HCT116 (cell line): Measurements from ENCODE around the gene TNC. TPM values are rescaled to one million over a fixed set of nuclear protein-coding genes. Genes with fewer than 3 reads are reported as not detected.

Experiments
- ATAC-seq: fragments of 200-7000 bp; cut with Tn5 transposase; 2 replicates; pipeline ENCODE4 v1.9.1; 2020; ENCODE audit warnings: mild to moderate bottlenecking, moderate library complexity
- BruUV-seq: library from RNA; stranded (reverse); fragments of 400-500 nt; replicated peaks from 2 replicates; lab custom pipeline; 2021; lab: Mats Ljungman, UMichigan
- CTCF ChIA-PET: fragments of 300-600 bp; sonication (Branson Sonifier 250); formaldehyde crosslinking; loops from one replicate; lab custom pipeline; 2021; ENCODE audit warnings: antibody characterized with exemption; lab: Charles Lee
- POLR2A ChIA-PET: fragments of 300-600, 350-600 bp; sonication (Branson Sonifier 250); formaldehyde crosslinking; loops from one replicate; lab custom pipeline; 2021; ENCODE audit warnings: antibody characterized with exemption; lab: Charles Lee
- RAD21 ChIA-PET, 2 experiments: fragments of 300-600 bp; sonication (Branson Sonifier 250); formaldehyde crosslinking; loops; one replicate each; lab custom pipeline; 2023; ENCODE audit warnings: low total read pairs in 2 of 2; ENCODE audit not compliant: uncharacterized antibody in 2 of 2, unreplicated experiment in 2 of 2, low non-redundant PET in 1 of 2; lab: Charles Lee
- DNase-seq: peaks from one replicate; pipeline ENCODE4 v3.0.0-alpha.2; 2010; ENCODE audit warnings: low read depth, low spot score
- H2AFZ ChIP-seq: fragments of 200-600 bp; shearing (Covaris generic), sonication (generic); 2 replicates; pipeline ENCODE4 v1.6.1; 2017; ENCODE audit warnings: low read depth, mixed run types, mixed read lengths, antibody characterized with exemption, low read length; ENCODE audit not compliant: poor library complexity, severe bottlenecking
- H3K27ac ChIP-seq: 2 replicates; pipeline ENCODE4 v1.5.1; 2012; ENCODE audit warnings: low read depth, low read length
- H3K27me3 ChIP-seq: fragments of 200-600 bp; sonication (generic); 2 replicates; pipeline ENCODE4 v1.6.1; 2016; ENCODE audit warnings: mixed run types, low read length, mixed read lengths; ENCODE audit not compliant: insufficient read depth
- H3K36me3 ChIP-seq, 2 experiments: fragments of 200-500 bp in 1 of 2; fragments of 200-600 bp in 1 of 2; sonication (Bioruptor generic) in 1 of 2; sonication (generic) in 1 of 2; 2 replicates each; pipeline versions ENCODE4 v1.5.1 to v1.6.1; 2014 to 2016; ENCODE audit warnings: low read length in 2 of 2, inconsistent platforms in 1 of 2, mixed read lengths in 1 of 2, mixed run types in 1 of 2; ENCODE audit not compliant: insufficient read depth in 2 of 2, control insufficient read depth in 1 of 2
- H3K4me1 ChIP-seq, 2 experiments: fragments of 200-600 bp in 1 of 2; sonication (generic) in 1 of 2; 2 replicates each; pipeline versions ENCODE4 v1.5.1 to v1.6.1; 2012 to 2017; ENCODE audit warnings: low read length in 2 of 2, inconsistent platforms in 1 of 2, mild to moderate bottlenecking in 1 of 2, mixed read lengths in 1 of 2, mixed run types in 1 of 2, moderate library complexity in 1 of 2; ENCODE audit not compliant: insufficient read depth in 2 of 2, control insufficient read depth in 1 of 2
- H3K4me2 ChIP-seq: fragments of 200-600 bp; sonication (generic); 2 replicates; pipeline ENCODE4 v1.6.1; 2017; ENCODE audit warnings: mixed run types, low read length, mixed read lengths
- H3K4me3 ChIP-seq, 2 experiments: fragments of 200-600 bp in 1 of 2; sonication (generic) in 1 of 2; replicated peaks in 1 of 2; 2 replicates each; pipeline ENCODE4 v1.5.1; 2011 to 2016; ENCODE audit warnings: low read length in 2 of 2, control low read depth in 1 of 2, low read depth in 1 of 2, mild to moderate bottlenecking in 1 of 2, mixed read lengths in 1 of 2, mixed run types in 1 of 2
- H3K79me2 ChIP-seq: fragments of 200-600 bp; sonication (generic); 2 replicates; pipeline ENCODE4 v1.6.1; 2017; ENCODE audit warnings: mild to moderate bottlenecking, mixed run types, low read length, moderate library complexity, mixed read lengths; ENCODE audit not compliant: insufficient read depth
- H3K9ac ChIP-seq: fragments of 200-600 bp; sonication (generic); 2 replicates; pipeline ENCODE4 v1.6.1; 2016; ENCODE audit warnings: low read length, mixed read lengths
- H3K9me2 ChIP-seq: fragments of 200-600 bp; sonication (generic), shearing (Covaris generic); 2 replicates; pipeline ENCODE4 v1.6.1; 2017; ENCODE audit warnings: mixed run types, mild to moderate bottlenecking, moderate library complexity; ENCODE audit not compliant: insufficient read depth
- H3K9me3 ChIP-seq, 2 experiments: fragments of 200-500 bp in 1 of 2; fragments of 200-600 bp in 1 of 2; sonication (Bioruptor generic) in 1 of 2; sonication (generic) in 1 of 2; 2 replicates each; pipeline ENCODE4 v1.6.1; 2014 to 2017; ENCODE audit warnings: low read length in 2 of 2, mixed read lengths in 2 of 2, inconsistent platforms in 1 of 2, low read depth in 1 of 2, mild to moderate bottlenecking in 1 of 2, mixed run types in 1 of 2, moderate library complexity in 1 of 2; ENCODE audit not compliant: control insufficient read depth in 1 of 2, insufficient read depth in 1 of 2
- H4K20me1 ChIP-seq: fragments of 200-600 bp; sonication (generic), shearing (Covaris generic); 2 replicates; pipeline ENCODE4 v1.6.1; 2017; ENCODE audit warnings: mixed run types, mild to moderate bottlenecking, moderate library complexity; ENCODE audit not compliant: insufficient read depth
- CBX3 ChIP-seq: IDR thresholded peaks from 2 replicates; pipeline ENCODE4 v1.6.1; 2012; ENCODE audit warnings: low read depth
- CEBPB ChIP-seq: IDR thresholded peaks from 2 replicates; pipeline ENCODE4 v1.6.1; 2012; ENCODE audit warnings: low read depth
- EGR1 ChIP-seq: IDR thresholded peaks from 2 replicates; pipeline ENCODE4 v1.6.1; 2012; ENCODE audit warnings: low read depth
- ELF1 ChIP-seq: IDR thresholded peaks from 2 replicates; pipeline ENCODE4 v1.6.1; 2012; ENCODE audit warnings: low read depth, borderline replicate concordance
- POLR2A ChIP-seq: IDR thresholded peaks from 2 replicates; pipeline ENCODE4 v1.7.0; 2011; ENCODE audit warnings: borderline replicate concordance; ENCODE audit not compliant: insufficient read depth, insufficient read length; ENCODE audit errors: extremely low read depth
- RAD21 ChIP-seq: IDR thresholded peaks from 2 replicates; pipeline ENCODE4 v1.6.1; 2012; ENCODE audit warnings: low read depth, mild to moderate bottlenecking
- SIN3A ChIP-seq: IDR thresholded peaks from 2 replicates; pipeline ENCODE4 v1.6.1; 2012; ENCODE audit warnings: low read depth
- SP1 ChIP-seq: IDR thresholded peaks from 2 replicates; pipeline ENCODE4 v1.6.1; 2012; ENCODE audit warnings: low read depth
- ZBTB33 ChIP-seq: IDR thresholded peaks from 2 replicates; pipeline ENCODE4 v1.6.1; 2011; ENCODE audit warnings: mild to moderate bottlenecking, low read length, moderate library complexity; ENCODE audit not compliant: insufficient replicate concordance; ENCODE audit errors: extremely low read depth
- ZNF274 ChIP-seq: fragments of 200-500 bp; sonication (Bioruptor generic); IDR thresholded peaks from 2 replicates; pipeline ENCODE4 v1.6.1; 2014; ENCODE audit warnings: mild to moderate bottlenecking, low read depth, low read length, inconsistent platforms
- intact Hi-C: fragments of 100-400 bp; cut with micrococcal nuclease; formaldehyde crosslinking; loops from 2 replicates; pipeline ENCODE4 v1.10.0; 2022
- total RNA-seq: library from RNA; stranded (reverse); gene quantifications from one replicate; pipeline ENCODE4 v1.2.1, GENCODE V29; 2021; ENCODE audit not compliant: unreplicated experiment

TNC gene
- total RNA-seq, 1 experiment from 2014 or later, result 0.49 TPM

GRCh38 chr9:115033800-115034199, 84.2 kb downstream of the TNC start:
- H4K20me1 ChIP-seq, result no peaks in the 10 kb centered on the region
- no peak overlapping the region for H3K27ac ChIP-seq
- H3K27me3 ChIP-seq, result no peaks in the 10 kb centered on the region
- H3K9ac ChIP-seq, result no peak overlapping the region
- H3K9me2 ChIP-seq, result no peaks in the 10 kb centered on the region
- no peak overlapping the region for H3K4me3 ChIP-seq
- DNase-seq (no peak), ATAC-seq (no peak)
- H3K79me2 ChIP-seq, result no peaks in the 10 kb centered on the region
- TF ChIP-seq CEBPB (no peak), EGR1 (no peak), POLR2A (no peak), ELF1 (no peak), SP1 (no peak), SIN3A (no peak), RAD21 (no peak), ZBTB33 (no peak), ZNF274 (no peak)
- ChIA-PET RAD21 (no interaction called here), CTCF (no interaction called here), POLR2A (no interaction called here)
- no peaks in the 10 kb centered on the region for H3K9me3 ChIP-seq
- no peaks in the 10 kb centered on the region for H3K36me3 ChIP-seq
- no TSS peak for BruUV-seq
- no peak overlapping the region for H3K4me2 ChIP-seq
- no peak overlapping the region for H2AFZ ChIP-seq
- no peaks in the 10 kb centered on the region for H3K4me1 ChIP-seq
- intact Hi-C loops, result no loop called here

GRCh38 chr9:115032296-115032695, 85.7 kb downstream of the TNC start:
- no peaks in the 10 kb centered on the region for H3K9me3 ChIP-seq
- H3K27me3 ChIP-seq, result no peaks in the 10 kb centered on the region; the same call in 1 of the 2 replicates
- no peak overlapping the region for H3K27ac ChIP-seq
- H3K9me2 ChIP-seq, result no peaks in the 10 kb centered on the region
- DNase-seq, result no peak
- H3K9ac ChIP-seq, result no peak overlapping the region
- intact Hi-C loops, result no loop called here
- no peak overlapping the region for H3K4me3 ChIP-seq
- CTCF ChIA-PET, result no interaction called here
- BruUV-seq, result no TSS peak
- H3K4me1 ChIP-seq, result no peaks in the 10 kb centered on the region
- POLR2A ChIA-PET, result no interaction called here
- H4K20me1 ChIP-seq, result no peaks in the 10 kb centered on the region
- RAD21 ChIA-PET, result no interaction called here
- no peaks in the 10 kb centered on the region for H3K79me2 ChIP-seq
- no peaks in the 10 kb centered on the region for H3K36me3 ChIP-seq
- no peak overlapping the region for H3K4me2 ChIP-seq
- H2AFZ ChIP-seq, result no peak overlapping the region
- no peak for TF ChIP-seq CBX3
- no peak for ATAC-seq
